ENCODE results near the gene WBP2NL. TPM values are rescaled to one million over a fixed set of nuclear protein-coding genes. Genes with fewer than 3 reads are reported as not detected.

Gene WBP2NL
- total and polyA plus RNA-seq, 4 donors = 0.12 to 0.50 (median 0.25) TPM

- TF ChIP-seq ZBTB33 (IDR thresholded peaks at IDR 0.05) (no peak), EGR1 (IDR thresholded peaks at IDR 0.05; ENCODE audit: low read depth in 2 of 2) (no peak)
These were observed 76.5 kb downstream of the WBP2NL start (continued) for GRCh38 chr22:42074846-42075676.

GRCh38 chr22:42076764-42077485 lies 78.3 kb downstream of the WBP2NL start:
- Histone ChIP-seq H3K9me3 (ENCODE audit: control insufficient read depth in 4 of 4, low read length in 3 of 4) (peaks cover 0 to 2% (median 0%) of the 10 kb centered on the region in 4 donors), H3K9ac (ENCODE audit: low read depth in 1 of 2, low read length in 2 of 2) (no peak overlapping the region), H3K36me3 (ENCODE audit: control insufficient read depth in 4 of 4, insufficient read depth in 3 of 4, low read depth in 1 of 4, low read length in 3 of 4) (no peaks in the 10 kb centered on the region), H3K4me3 (ENCODE audit: low read depth in 1 of 3, low read length in 3 of 3) (no peak overlapping the region), H3K27ac (ENCODE audit: low read depth in 1 of 2, low read length in 2 of 2) (no peak overlapping the region), H3K27me3 (ENCODE audit: control insufficient read depth in 4 of 4, insufficient read depth in 4 of 4, low read length in 3 of 4) (no peaks in the 10 kb centered on the region), H3K4me1 (ENCODE audit: control insufficient read depth in 4 of 4, insufficient read depth in 4 of 4, low read length in 3 of 4) (peaks cover 5 to 27% (median 13%) of the 10 kb centered on the region in 4 donors)
- no peak for DNase-seq (ENCODE audit: low spot score)
- TF ChIP-seq SP1 (IDR thresholded peaks at IDR 0.05) (no peak), YY1 (IDR thresholded peaks at IDR 0.05) (no peak), HNF4G (IDR thresholded peaks at IDR 0.05) (no peak), RXRA (IDR thresholded peaks at IDR 0.05) (no peak), GABPA (IDR thresholded peaks at IDR 0.05 in 1 of 2, conservative IDR thresholded peaks at IDR 0.05 in 1 of 2) (no peak), ZBTB33 (IDR thresholded peaks at IDR 0.05) (no peak)
- WGBS = 96% methylated on average over 20 of the region's 20 CpGs

GRCh38 chr22:42077486-42078125 lies 79.0 kb downstream of the WBP2NL start:
- H3K4me1 ChIP-seq (ENCODE audit: control insufficient read depth in 4 of 4, insufficient read depth in 4 of 4, low read length in 3 of 4) = peaks cover 5 to 27% (median 13%) of the 10 kb centered on the region in 4 donors
- TF ChIP-seq SP1 (IDR thresholded peaks at IDR 0.05) (no peak), RXRA (IDR thresholded peaks at IDR 0.05) (no peak), YY1 (IDR thresholded peaks at IDR 0.05) (no peak), RAD21 (IDR thresholded peaks at IDR 0.05) (no peak), HNF4A (conservative IDR thresholded peaks at IDR 0.05) (no peak), EGR1 (IDR thresholded peaks at IDR 0.05; ENCODE audit: low read depth in 2 of 2) (no peak), FOXA1 (IDR thresholded peaks at IDR 0.05) (no peak), CTCF (IDR thresholded peaks at IDR 0.05; ENCODE audit: low read depth, low read length, missing input control) (no peak), NR2F2 (IDR thresholded peaks at IDR 0.05) (no peak), FOXA2 (IDR thresholded peaks at IDR 0.05) (no peak), MAX (IDR thresholded peaks at IDR 0.05) (no peak), REST (IDR thresholded peaks at IDR 0.05) (no peak)
- no peak overlapping the region for H3K27ac ChIP-seq (ENCODE audit: low read depth in 1 of 2, low read length in 2 of 2)
- H3K27me3 ChIP-seq (ENCODE audit: control insufficient read depth in 4 of 4, insufficient read depth in 4 of 4, low read length in 3 of 4) = no peaks in the 10 kb centered on the region
- peaks cover 0 to 2% (median 0%) of the 10 kb centered on the region in 4 donors for H3K9me3 ChIP-seq (ENCODE audit: control insufficient read depth in 4 of 4, low read length in 3 of 4)
- DNase-seq (ENCODE audit: low spot score) = no peak
- WGBS = 95% methylated on average over 21 of the region's 21 CpGs
- H3K4me3 ChIP-seq (ENCODE audit: low read depth in 1 of 3, low read length in 3 of 3) = no peak overlapping the region
- no peak overlapping the region for H3K9ac ChIP-seq (ENCODE audit: low read depth in 1 of 2, low read length in 2 of 2)
- peaks cover 0 to 2% (median 0%) of the 10 kb centered on the region in 4 donors for H3K36me3 ChIP-seq (ENCODE audit: control insufficient read depth in 4 of 4, insufficient read depth in 3 of 4, low read depth in 1 of 4, low read length in 3 of 4)

All from liver (tissue), 9 donors.